Measurements from ENCODE around the gene M1AP.

Gene M1AP

DNA sequence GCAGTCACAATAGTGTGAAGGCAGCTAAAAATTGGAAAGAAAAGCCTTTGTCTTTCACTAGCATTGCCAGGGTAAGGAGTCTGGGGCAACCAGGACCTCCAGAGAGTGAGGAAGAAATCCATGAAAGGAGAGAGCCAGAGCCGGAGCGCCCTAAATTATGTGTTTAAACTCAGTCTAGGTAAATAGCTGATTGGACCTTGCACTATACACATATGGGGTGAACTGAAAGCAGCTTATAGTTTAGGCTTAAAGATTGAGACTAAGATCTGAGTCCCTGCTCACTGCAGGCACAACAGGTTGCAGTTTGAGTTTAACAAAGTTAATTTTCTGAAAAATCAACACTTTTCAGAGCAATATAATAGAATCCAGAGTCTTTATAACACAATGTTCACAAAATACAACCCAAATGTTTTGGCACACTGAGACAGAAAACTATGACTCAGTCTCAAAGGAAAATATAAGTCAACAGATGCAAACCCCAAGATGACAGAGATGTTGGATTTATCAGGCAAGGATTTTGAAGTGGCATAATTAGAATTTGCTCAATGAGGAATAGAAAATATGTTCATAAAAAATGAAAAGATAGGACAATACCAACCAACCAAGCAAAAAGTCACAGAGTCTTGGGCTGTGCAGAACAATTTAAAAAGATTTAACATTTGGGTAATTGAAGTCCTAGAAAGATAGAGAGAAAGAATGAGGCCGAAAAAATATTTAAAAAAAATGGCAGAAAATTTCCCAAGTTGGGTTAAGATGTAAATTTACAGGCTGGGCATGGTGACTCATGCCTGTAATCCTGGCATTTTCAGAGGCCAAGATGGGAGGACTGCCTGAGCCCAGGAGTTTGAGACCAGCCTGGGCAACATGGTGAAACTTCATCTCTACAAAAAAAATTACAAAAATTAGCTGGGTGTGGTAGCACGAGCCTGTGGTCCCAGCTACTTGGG, 54.0 kb downstream of the M1AP start:
- DNase-seq = no peak

DNA sequence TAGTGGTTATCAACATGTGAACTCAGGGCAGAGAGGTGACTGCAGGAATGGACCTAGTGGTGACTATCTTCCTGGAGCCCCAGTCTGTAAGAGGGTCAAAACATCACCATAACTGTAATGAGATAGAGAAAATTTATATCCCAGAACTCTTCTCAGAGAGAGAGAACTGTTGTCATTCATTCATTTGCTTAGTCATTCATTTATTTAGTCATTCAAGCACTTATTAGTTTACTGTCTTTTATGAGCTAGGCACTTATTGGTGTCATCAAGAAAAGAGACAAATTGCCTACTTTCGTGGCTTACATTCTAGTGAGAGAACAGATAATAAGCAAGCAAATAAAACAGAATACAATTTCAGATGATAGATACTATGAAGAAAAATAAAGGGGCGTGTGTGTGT, 59.5 kb downstream of the M1AP start:
- DNase-seq = no peak

DNA sequence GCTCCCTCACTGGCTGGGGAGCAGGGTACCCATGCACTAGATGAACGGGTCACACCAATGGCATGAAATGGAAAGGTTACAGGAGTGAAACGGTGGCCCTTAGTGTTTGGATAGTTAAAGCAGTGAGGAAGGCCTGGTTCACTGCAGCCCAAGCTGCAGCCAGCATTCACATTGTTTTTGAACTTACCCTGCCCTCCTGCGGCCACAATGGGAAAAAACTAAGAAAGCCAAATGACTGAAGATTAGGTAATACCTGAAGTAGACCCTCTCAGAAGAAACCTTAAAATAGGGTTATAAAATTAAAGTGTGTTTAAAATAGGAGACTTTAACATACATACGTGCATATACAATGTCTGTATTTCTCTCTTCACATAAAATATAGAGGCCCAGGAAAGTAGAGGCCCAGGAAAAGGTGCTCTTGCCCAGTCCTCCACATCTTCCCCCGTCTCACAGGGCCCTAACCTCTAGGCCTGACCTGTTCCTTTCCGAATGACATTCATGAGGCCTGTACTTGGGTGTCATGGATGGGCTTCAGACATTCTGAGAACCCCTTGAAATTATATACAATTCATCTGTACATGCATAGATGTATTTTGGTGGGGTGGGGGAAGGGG, 60.4 kb downstream of the M1AP start:
- DNase-seq = peak; percentile 53

DNA sequence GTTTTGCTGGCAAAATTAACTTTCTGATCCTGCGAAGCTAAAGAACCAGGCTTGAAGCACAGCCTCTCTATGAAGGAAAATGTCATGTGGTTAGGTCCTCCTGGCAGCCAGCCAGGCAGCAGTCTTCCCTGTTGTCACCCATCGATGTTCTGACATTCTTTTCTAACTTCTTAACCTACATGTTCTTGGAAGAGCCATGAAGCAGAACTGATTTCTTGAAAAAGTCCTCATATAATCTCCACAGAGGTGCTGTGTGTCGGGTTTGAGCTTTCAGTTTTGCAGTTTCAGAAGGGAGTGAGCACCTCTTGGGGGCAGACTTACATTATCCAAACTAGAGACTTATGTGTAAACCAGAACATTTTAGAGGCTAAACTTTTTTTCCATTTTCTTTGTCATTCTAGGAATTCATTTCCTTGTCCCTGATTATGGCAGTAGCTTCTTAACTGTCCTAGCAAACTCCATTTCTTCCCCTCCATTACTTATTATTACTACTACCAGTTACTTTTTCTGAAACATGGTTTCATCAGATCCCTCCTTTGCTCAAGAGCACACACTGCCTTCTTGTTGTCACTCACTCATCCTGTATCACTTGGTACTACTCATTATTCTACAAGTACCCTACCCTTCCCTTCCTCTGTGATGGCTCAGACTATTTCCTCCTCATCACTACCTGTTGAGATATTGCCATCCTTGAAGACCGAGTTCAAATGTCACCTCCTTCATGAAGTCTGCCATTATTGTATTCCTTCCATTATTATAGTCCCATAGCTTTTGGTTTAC, 62.5 kb downstream of the M1AP start:
- no peak for DNase-seq

- peak; percentile 31 for DNase-seq
These were observed 64.0 kb downstream of the M1AP start for GRCh38 chr2:74584088-74584645.

- DNase-seq = no peak
These were observed 64.6 kb downstream of the M1AP start for GRCh38 chr2:74583504-74583903.

- DNase-seq = no peak
These were observed 65.9 kb downstream of the M1AP start for GRCh38 chr2:74582184-74582583.

DNA sequence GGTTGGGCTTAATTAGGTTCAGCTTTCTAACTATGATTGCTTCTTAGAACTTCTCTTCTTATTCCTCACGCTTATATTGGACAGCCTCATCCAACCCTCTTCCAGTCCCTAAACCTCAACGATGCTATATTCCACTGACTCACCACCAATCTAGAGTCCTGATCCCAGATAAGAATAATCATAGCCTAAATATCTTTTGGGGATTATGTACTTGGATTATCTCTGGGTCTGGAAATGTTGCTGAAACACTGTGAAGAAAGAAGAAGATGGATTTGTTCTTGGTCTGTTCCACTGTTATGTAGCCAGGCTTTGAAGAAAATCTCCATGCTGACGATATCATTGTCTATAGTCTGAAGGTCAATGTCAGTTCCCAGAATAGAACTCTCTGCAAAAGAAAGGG, 66.7 kb downstream of the M1AP start:
- DNase-seq = no peak

DNA sequence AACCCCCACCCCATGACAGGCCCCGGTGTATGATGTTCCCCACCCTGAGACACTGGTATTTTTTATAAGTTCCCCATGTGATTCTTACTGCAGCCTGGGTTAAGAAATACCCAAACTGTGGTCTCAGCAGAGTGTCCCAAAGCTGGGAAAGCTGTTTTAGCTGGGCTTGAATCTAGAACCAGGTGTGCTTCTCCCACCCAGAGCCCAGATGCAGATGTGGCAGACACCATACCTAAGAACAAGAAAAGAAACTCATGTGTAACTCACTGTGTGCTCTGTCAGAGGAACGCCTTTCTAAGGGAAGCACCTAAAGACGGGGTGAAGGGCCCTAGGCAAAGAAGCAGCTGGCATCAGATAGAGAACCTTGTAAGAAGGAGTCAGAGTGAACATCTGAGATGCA, 69.7 kb downstream of the M1AP start:
- DNase-seq = no peak

- DNase-seq = no peak
These were observed 70.7 kb downstream of the M1AP start for GRCh38 chr2:74577448-74577847.

GRCh38 chr2:74576863-74577229, 71.3 kb downstream of the M1AP start:
- no peak for DNase-seq

DNA sequence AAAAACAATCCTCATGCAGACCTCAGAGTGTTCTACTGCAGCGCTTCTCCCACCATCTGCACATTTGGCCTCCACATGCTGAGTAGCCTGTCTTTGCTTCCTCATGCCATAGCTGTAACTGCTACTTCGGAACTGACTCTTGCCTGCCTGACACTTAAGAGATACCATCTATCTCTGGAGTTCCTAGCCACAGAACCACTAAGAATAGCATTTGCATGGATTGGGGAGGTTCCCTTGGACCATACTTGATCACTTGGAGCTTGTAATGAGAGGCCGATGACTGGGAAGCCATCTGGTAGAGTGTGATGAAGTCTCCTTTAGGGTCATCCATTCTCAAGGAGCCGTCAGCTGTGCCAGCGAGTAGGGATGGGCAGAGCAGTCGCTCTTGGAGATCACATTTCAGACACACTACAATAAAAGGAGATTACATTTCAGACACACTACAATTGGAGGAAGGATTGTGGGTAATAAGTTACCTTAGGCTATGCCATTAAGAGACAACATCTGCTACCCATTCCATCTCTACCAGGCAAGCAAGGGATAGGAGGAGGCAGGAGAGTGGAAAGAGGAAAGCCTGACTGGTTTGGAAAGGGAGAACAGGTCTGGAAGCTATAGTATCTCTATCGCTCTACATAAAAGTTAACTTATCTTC, 71.8 kb downstream of the M1AP start:
- no peak for DNase-seq

DNA sequence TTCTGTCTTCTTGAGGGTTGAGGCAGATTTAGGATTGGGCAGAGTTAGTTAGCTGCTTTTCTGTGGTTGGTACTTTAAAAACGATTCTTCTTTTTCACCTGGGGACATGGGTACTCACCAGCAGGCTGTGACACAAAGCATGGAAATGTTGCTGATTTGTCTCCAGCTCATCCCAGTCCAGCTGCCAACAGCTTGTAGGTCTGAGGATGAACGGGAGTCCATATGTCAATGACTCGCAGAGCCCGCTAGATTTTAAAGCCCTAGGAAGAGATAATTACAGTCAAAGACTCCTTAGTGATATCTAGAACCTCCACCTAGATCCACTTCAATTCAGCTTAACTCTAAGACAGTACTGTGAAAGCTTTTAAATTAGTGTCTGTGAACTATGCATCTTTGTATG, 72.8 kb downstream of the M1AP start:
- DNase-seq = no peak

GRCh38 chr2:74573747-74574562, 74.2 kb downstream of the M1AP start:
- DNase-seq = no peak

DNA sequence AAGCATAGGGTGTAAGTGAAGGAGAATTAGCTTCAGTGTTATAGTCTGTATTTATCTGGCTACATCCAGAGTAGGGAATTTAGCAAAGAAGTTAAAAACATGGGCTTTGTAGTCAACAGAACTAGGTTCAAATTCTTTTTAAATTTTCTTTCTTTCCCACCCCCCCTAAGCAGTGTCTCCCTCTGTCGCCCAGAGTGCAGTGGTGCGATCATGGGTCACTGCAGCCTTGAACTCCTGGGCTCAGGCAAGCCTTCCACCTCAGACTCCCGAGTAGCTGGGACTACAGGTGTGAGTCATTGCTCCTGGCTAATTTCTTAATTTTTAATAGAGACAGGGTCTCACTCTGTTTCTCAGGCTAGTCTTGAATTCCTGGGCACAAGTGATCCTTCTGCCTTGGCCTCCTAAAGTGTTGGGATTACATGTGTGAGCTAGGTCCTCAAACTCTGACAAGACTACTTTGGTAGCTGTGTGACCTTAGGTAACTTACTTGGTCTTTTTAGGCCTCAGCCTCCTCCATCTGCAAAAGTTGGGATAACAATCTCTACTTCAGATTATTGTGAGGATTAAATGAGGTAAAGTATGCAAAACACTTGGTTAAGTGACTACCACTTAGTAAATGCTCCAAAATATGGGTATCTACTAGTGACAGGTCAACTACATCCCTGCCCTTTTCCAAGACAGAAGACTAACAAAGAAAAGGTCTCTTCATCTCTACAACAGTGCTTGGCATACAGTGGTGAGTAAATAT, 75.8 kb downstream of the M1AP start:
- DNase-seq = no peak

DNA sequence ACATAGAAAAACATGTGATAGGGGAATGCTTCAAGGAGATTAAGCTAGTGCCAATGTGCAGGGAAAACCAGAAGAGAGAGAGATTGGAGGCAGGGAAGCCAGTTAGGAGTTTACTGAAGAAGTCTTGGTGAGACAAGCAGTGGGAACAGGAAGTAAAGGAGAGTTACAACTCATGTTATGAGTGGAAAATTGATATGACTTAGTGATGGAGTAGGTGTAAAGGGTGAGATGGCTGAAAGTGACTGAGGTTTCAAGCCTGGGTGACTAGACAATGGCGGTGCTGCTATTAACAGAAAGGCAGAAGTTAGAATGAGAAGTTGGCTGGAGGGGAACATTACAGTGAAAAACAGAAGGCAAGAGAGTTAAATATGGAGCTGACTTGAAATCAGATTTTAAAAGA, 77.1 kb downstream of the M1AP start:
- no peak for DNase-seq

GRCh38 chr2:74569686-74570085, 78.4 kb downstream of the M1AP start:
- no peak for DNase-seq

DNA sequence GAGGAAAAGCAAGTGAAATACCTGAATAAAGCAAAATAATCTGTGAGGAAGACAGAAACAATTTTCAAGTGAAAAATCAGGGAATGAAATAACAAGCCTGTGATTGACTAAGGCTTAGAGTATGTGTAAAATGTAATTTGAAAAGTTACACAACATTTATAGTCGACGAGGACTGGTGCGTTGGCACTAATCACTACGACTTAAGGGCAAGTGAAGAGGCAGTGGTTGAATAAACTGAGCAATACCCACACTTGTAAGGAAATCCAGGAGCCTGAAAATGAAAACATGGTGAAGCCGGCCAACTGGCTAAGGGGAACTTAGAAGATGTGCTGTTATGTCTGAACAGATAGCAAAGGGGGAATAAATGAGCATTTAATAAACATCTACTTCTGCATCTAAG, 80.2 kb downstream of the M1AP start:
- DNase-seq = no peak

- no peak for DNase-seq
These were observed 81.4 kb downstream of the M1AP start for GRCh38 chr2:74566754-74567085.

GRCh38 chr2:74566076-74566753, 81.9 kb downstream of the M1AP start:
- no peak for DNase-seq

DNA sequence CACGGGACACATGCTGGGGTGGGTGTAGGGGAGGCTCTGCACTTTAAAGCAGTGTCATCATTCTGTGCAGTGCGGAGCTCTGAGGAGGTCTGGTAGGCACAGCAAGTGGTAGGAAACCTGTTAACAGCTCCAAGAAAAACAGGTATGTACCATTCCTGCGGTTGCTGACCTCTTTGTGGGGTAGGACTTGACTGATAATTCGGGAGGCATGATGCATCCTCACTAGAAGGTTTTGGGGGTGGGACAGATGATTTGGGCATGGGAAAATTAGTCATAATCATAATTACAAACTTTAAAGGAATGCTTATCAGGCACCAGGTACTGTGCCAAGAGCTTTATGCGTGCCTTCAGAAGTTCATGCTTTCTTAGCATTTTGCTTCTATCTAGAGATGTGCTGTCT, 83.9 kb downstream of the M1AP start:
- DNase-seq = no peak

Measured in stimulated activated CD4-positive, alpha-beta T cell treated with anti-CD3 and anti-CD28 coated beads, Interleukin-1b, Interleukin-23, amount 100 ng/mL, for 48 hours (primary cell).